Measurements from ENCODE around the gene AGPS.
"Not testable (repeated sequence)": the region's sequence is repeated elsewhere in the genome, so short reads cannot be mapped to it uniquely, and the experiment has no call there.

The AGPS gene

DNA sequence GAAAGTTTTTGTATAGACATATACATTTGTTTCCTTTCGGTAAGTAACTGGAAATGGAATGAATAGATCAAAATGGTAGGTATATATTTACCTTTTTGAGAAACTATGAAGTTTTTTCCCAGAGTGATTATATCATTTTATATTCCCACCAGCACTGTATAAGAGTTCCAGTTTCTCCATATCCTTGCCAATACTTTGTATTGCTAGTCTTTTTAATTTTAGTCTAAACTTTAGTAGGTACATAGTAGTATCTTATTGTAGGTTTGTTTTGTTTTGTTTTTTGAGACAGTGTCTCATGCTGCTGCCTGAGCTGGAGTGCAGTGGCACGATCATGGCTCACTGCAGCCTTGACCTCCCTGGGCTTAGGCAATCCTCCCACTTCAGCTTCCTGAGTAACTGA is 56.6 kb downstream of the AGPS start:
- Histone ChIP-seq H3K9me3 (ENCODE audit: control insufficient read depth in 1 of 2, low read length in 2 of 2) (peaks cover 0 to 5% of the 10 kb centered on the region in 2 donors), H3K36me3 (ENCODE audit: control insufficient read depth in 1 of 2, insufficient read depth in 2 of 2, low read length in 2 of 2) (peaks cover 9 to 26% of the 10 kb centered on the region in 2 donors), H3K27me3 (ENCODE audit: low read depth, low read length) (no peaks in the 10 kb centered on the region), H3K4me3 (ENCODE audit: low read depth in 1 of 2, low read length in 2 of 2) (no peak overlapping the region), H3K27ac (ENCODE audit: low read length) (no peak overlapping the region), H3K4me1 (ENCODE audit: control insufficient read depth in 1 of 2, insufficient read depth in 2 of 2, low read length in 2 of 2) (no peaks in the 10 kb centered on the region)

DNA sequence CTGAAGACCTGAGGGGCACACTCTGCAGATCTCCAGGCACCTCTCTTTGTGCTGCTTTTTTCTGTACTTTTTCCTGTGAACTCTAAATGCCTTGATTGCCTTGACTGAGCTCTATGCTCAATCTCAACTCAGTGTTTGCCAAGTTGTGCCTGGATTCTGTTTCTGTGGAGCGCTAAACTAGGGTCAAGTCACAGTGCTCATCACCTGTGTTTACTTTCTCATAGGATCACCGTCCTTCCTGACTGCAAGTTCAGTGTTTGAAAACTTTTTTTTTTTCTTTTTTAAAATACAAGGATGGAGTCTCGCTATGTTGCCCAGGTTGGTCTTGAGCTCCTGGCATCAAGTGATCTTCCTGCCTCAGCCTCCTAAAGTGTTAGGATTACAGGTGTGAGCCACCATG is 62.6 kb downstream of the AGPS start:
- peaks cover 5 to 6% of the 10 kb centered on the region in 2 donors for H3K36me3 ChIP-seq (ENCODE audit: control insufficient read depth in 1 of 2, insufficient read depth in 2 of 2, low read length in 2 of 2)
- no peaks in the 10 kb centered on the region for H3K4me1 ChIP-seq (ENCODE audit: control insufficient read depth in 1 of 2, insufficient read depth in 2 of 2, low read length in 2 of 2)
- no peak overlapping the region for H3K27ac ChIP-seq (ENCODE audit: low read length)
- H3K4me3 ChIP-seq (ENCODE audit: low read depth in 1 of 2, low read length in 2 of 2) = no peak overlapping the region
- no peaks in the 10 kb centered on the region for H3K9me3 ChIP-seq (ENCODE audit: control insufficient read depth in 1 of 2, low read length in 2 of 2)
- H3K27me3 ChIP-seq (ENCODE audit: low read depth, low read length) = no peaks in the 10 kb centered on the region

DNA sequence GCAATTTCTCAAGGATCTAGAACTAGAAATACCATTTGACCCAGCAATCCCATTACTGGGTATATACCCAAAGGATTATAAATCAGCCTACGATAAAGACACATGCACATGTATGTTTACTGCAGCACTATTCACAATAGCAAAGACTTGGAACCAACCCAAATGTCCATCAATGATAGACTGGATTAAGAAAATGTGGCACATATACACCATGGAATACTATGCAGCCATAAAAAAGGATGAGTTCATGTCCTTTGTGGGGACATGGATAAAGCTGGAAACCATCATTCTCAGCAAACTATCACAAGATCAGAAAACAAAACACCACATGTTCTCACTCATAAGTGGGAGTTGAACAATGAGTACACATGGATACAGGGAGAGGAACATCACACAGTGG is 67.2 kb downstream of the AGPS start:
- not testable (repeated sequence) for H3K27me3 ChIP-seq (ENCODE audit: low read depth, low read length); H3K27ac ChIP-seq (ENCODE audit: low read length); H3K4me1 ChIP-seq (ENCODE audit: control insufficient read depth in 1 of 2, insufficient read depth in 2 of 2, low read length in 2 of 2); H3K4me3 ChIP-seq (ENCODE audit: low read depth in 1 of 2, low read length in 2 of 2); H3K36me3 ChIP-seq (ENCODE audit: control insufficient read depth in 1 of 2, insufficient read depth in 2 of 2, low read length in 2 of 2); H3K9me3 ChIP-seq (ENCODE audit: control insufficient read depth in 1 of 2, low read length in 2 of 2)

DNA sequence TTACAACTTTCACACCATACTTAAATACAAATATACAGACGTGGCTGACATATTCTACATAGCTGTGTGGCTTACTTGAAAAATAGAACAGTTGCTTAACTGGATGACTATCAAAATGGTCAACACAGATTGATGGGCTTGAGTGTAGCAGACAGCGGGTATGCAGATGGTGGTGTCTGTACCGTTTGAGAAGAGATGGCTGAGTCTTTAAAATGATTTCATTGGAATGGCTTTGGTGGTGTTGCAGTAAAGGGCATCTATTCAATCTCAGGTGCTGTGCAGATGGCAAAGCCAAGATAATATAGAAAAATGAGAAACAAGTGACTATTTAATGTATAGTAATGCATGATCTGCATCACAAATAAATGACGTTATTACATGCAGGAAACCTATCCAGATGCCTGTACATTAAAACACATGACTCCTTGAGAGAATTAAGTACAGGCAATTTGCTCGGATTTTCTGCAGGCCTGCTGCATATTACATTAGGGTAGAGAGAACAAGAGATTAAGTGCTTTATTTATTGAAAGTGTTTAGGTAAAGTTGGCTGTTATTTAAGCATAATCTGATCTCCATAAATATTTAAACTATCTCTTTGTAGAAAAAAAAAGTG is 68.5 kb downstream of the AGPS start:
- Histone ChIP-seq H3K27me3 (ENCODE audit: low read depth, low read length) (no peaks in the 10 kb centered on the region), H3K4me1 (ENCODE audit: control insufficient read depth in 1 of 2, insufficient read depth in 2 of 2, low read length in 2 of 2) (no peaks in the 10 kb centered on the region), H3K4me3 (ENCODE audit: low read depth in 1 of 2, low read length in 2 of 2) (no peak overlapping the region), H3K9me3 (ENCODE audit: control insufficient read depth in 1 of 2, low read length in 2 of 2) (no peaks in the 10 kb centered on the region), H3K27ac (ENCODE audit: low read length) (no peak overlapping the region), H3K36me3 (ENCODE audit: control insufficient read depth in 1 of 2, insufficient read depth in 2 of 2, low read length in 2 of 2) (peaks cover 11 to 13% of the 10 kb centered on the region in 2 donors)

DNA sequence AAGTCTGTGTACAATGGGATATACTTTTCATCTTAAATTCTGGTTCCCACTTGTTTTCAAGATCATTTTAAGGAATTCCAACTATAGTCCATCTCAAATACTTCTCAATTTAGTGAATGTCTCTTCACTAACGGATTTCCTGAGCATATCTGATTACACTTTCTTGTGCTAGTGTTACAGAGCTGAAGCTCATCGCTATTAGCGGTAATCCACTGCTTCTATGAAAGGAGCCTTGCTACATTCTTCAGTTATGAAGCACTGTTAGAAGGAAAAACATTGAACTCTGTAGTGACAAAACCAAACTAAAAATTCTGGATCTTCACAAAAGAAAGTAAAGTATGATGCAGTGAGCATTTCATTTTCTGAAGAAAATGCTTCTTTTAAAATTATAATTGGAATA is 72.0 kb downstream of the AGPS start:
- H3K36me3 ChIP-seq (ENCODE audit: control insufficient read depth in 1 of 2, insufficient read depth in 2 of 2, low read length in 2 of 2) = peaks cover 11 to 22% of the 10 kb centered on the region in 2 donors
- H3K27me3 ChIP-seq (ENCODE audit: low read depth, low read length) = no peaks in the 10 kb centered on the region
- H3K9me3 ChIP-seq (ENCODE audit: control insufficient read depth in 1 of 2, low read length in 2 of 2) = no peaks in the 10 kb centered on the region
- no peak overlapping the region for H3K27ac ChIP-seq (ENCODE audit: low read length)
- H3K4me1 ChIP-seq (ENCODE audit: control insufficient read depth in 1 of 2, insufficient read depth in 2 of 2, low read length in 2 of 2) = no peaks in the 10 kb centered on the region
- no peak overlapping the region for H3K4me3 ChIP-seq (ENCODE audit: low read depth in 1 of 2, low read length in 2 of 2)

DNA sequence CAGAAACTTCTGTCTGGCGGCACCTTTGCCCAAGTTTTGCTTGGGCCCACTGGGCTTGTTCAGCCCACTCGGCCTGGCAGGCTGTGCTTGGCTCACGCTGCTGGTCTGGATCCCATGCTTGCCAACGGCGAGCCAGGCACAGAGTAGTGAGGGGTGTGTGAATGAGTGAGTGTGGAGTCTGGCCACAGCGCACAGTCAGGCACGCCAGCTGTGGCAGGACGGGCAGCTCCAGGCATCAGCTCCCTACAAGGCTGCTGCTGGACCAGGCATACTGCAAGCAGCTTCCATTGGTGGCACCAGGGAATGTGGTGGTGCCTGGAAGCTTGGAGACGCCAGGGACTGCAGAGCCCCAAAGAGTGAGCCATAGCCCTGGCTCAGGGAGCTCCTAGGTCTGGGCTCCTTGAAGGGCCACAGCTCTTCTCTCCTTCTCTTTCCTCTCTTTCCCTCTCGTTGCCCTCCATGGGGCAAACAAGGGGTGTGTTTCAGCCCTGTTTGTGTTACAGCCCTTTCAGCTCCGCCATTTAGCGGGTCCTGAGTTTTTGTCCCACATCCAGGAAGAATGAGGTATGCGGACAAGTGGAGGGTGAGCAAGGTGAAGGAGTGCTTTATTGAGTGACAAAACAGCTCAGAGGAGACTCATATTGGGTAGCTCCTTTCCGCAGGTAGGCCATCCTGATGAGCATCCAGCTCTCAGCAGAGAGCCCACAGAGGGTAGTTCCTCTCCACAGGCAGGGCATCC is 73.0 kb downstream of the AGPS start:
- Histone ChIP-seq H3K4me1 (ENCODE audit: control insufficient read depth in 1 of 2, insufficient read depth in 2 of 2, low read length in 2 of 2) (no peaks in the 10 kb centered on the region), H3K27ac (ENCODE audit: low read length) (no peak overlapping the region), H3K9me3 (ENCODE audit: control insufficient read depth in 1 of 2, low read length in 2 of 2) (no peaks in the 10 kb centered on the region), H3K36me3 (ENCODE audit: control insufficient read depth in 1 of 2, insufficient read depth in 2 of 2, low read length in 2 of 2) (peaks cover 11 to 27% of the 10 kb centered on the region in 2 donors), H3K4me3 (ENCODE audit: low read depth in 1 of 2, low read length in 2 of 2) (no peak overlapping the region), H3K27me3 (ENCODE audit: low read depth, low read length) (no peaks in the 10 kb centered on the region)

DNA sequence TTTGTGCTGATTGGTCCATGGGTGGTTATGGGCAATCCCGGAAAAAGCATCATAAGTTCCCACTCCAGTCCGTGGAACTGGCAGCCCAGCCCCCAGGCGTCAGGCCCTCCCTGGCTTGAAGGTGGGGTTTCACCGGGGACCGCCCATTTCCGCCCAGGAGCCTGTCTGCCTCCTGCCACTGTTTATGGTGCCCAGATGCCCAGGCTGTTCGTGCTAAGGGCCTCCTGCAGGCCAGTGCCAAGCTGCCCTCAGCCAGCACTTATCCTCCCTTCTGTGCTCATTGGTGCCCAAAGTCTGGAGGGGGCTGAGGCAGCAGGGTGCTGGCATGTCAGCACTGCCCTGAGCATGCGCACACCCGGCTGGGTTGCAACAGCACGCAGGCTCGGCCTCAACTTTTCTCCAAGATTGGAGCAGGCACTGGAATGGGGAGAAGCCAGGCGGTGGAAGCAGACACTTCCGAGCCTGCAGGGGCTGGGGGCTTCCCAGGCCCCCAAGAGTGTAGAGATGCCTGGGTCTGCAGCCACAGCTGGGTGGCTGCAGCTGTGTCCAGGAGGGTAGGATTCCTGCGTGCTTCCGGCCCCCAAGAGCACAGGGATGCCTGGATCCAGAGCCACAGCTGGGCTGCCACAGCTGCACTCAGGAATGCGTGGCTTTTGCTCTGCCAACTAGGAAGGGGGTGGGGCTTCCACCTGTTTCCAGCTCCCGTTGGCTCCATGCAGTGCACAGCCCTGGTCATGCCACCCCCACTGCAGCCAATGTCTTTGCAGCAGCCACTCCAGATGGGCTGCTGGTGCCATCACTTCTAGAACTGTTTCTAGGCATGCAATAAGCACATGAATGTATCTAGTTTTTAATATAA is 74.0 kb downstream of the AGPS start:
- H3K27me3 ChIP-seq (ENCODE audit: low read depth, low read length) = no peaks in the 10 kb centered on the region
- H3K4me3 ChIP-seq (ENCODE audit: low read depth in 1 of 2, low read length in 2 of 2) = no peak overlapping the region
- H3K9me3 ChIP-seq (ENCODE audit: control insufficient read depth in 1 of 2, low read length in 2 of 2) = peaks cover 0 to 2% of the 10 kb centered on the region in 2 donors
- no peaks in the 10 kb centered on the region for H3K4me1 ChIP-seq (ENCODE audit: control insufficient read depth in 1 of 2, insufficient read depth in 2 of 2, low read length in 2 of 2)
- no peak overlapping the region for H3K27ac ChIP-seq (ENCODE audit: low read length)
- peaks cover 11 to 27% of the 10 kb centered on the region in 2 donors for H3K36me3 ChIP-seq (ENCODE audit: control insufficient read depth in 1 of 2, insufficient read depth in 2 of 2, low read length in 2 of 2)

DNA sequence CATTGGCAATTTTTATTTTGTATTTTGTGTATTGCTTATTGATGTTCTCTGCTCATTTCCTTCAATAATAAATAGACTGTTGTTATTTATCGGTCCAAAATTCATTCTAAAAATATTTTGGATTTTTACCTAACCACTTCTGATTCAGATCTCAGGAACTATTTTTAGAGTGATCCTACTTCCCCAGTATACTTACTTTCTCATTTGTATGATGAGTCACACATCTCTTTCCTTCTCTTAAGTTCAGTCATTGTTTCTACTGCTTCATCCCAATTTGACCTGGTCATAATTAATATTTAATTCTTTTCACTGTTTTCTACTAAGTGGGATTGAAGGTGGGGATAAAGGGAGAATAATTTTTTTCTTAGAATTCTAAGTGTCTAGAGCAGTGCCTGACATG is 75.1 kb downstream of the AGPS start:
- Histone ChIP-seq H3K9me3 (ENCODE audit: control insufficient read depth in 1 of 2, low read length in 2 of 2) (peaks cover 0 to 11% of the 10 kb centered on the region in 2 donors), H3K36me3 (ENCODE audit: control insufficient read depth in 1 of 2, insufficient read depth in 2 of 2, low read length in 2 of 2) (peaks cover 11 to 36% of the 10 kb centered on the region in 2 donors), H3K27me3 (ENCODE audit: low read depth, low read length) (no peaks in the 10 kb centered on the region), H3K27ac (ENCODE audit: low read length) (no peak overlapping the region), H3K4me3 (ENCODE audit: low read depth in 1 of 2, low read length in 2 of 2) (no peak overlapping the region), H3K4me1 (ENCODE audit: control insufficient read depth in 1 of 2, insufficient read depth in 2 of 2, low read length in 2 of 2) (no peaks in the 10 kb centered on the region)

DNA sequence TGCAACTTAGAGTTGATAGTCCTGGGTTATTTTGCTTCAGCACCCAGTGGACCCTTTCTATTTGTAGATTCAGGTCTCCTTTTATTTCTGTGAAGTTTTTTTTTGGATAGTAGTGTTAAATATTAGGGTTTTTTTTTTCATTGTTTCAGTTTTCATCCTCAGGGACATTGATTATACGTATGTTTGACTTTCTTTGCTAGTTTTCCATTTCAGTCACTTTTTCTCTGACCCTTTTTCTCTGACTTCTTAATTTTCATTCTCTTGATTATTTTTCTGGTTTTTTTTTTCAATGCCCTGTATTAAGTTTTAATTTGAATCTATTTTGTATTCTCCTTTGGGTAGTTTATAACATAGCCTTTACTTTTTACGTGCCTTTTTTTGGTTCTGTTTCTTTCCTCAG is 79.4 kb downstream of the AGPS start:
- no peaks in the 10 kb centered on the region for H3K4me1 ChIP-seq (ENCODE audit: control insufficient read depth in 1 of 2, insufficient read depth in 2 of 2, low read length in 2 of 2)
- H3K36me3 ChIP-seq (ENCODE audit: control insufficient read depth in 1 of 2, insufficient read depth in 2 of 2, low read length in 2 of 2) = peaks cover 0 to 24% of the 10 kb centered on the region in 2 donors
- H3K27me3 ChIP-seq (ENCODE audit: low read depth, low read length) = no peaks in the 10 kb centered on the region
- peaks cover 0 to 11% of the 10 kb centered on the region in 2 donors for H3K9me3 ChIP-seq (ENCODE audit: control insufficient read depth in 1 of 2, low read length in 2 of 2)
- no peak overlapping the region for H3K27ac ChIP-seq (ENCODE audit: low read length)
- no peak overlapping the region for H3K4me3 ChIP-seq (ENCODE audit: low read depth in 1 of 2, low read length in 2 of 2)

DNA sequence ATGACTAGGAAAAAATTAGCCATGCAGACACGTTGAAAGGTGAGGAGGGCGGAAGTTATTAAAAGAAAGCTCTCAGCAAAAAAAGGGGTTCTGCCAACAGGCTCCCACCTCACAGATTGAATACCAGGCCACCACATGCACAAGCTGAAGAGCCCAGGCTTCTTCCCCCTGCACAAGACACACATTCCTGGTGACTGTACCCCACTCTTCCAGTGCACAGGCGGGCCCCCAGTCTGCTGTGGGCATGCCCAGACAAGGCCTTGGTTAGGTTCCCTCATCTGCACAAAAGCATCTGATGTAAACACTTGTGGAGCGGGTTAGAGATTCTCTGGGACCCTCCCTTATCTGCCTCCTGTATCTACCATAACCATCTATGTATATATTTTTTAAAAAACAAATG is 81.7 kb downstream of the AGPS start:
- H3K9me3 ChIP-seq (ENCODE audit: control insufficient read depth in 1 of 2, low read length in 2 of 2) = peaks cover 0 to 11% of the 10 kb centered on the region in 2 donors
- H3K4me1 ChIP-seq (ENCODE audit: control insufficient read depth in 1 of 2, insufficient read depth in 2 of 2, low read length in 2 of 2) = no peaks in the 10 kb centered on the region
- H3K36me3 ChIP-seq (ENCODE audit: control insufficient read depth in 1 of 2, insufficient read depth in 2 of 2, low read length in 2 of 2) = peaks cover 0 to 31% of the 10 kb centered on the region in 2 donors
- H3K4me3 ChIP-seq (ENCODE audit: low read depth in 1 of 2, low read length in 2 of 2) = no peak overlapping the region
- no peak overlapping the region for H3K27ac ChIP-seq (ENCODE audit: low read length)
- no peaks in the 10 kb centered on the region for H3K27me3 ChIP-seq (ENCODE audit: low read depth, low read length)

DNA sequence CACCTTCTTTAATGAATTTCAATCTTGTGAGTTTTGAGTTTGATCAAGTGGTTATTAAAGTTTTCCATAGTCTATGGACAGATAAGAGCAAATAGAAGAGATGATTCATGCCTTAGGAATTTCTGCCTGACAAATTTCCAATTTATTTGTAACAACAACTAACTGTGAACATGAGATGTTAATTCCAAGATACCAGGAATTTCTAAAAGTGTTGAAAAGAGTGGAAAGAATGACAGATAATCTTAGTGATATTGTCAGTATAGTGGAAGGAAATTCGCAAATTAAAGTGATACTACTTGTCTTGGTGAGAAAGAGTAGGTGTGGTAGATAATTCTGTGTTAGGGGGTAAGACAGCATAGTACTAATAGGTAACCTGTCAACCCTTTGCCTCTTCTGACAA is 82.4 kb downstream of the AGPS start:
- Histone ChIP-seq H3K4me1 (ENCODE audit: control insufficient read depth in 1 of 2, insufficient read depth in 2 of 2, low read length in 2 of 2) (no peaks in the 10 kb centered on the region), H3K27me3 (ENCODE audit: low read depth, low read length) (no peaks in the 10 kb centered on the region), H3K27ac (ENCODE audit: low read length) (no peak overlapping the region), H3K9me3 (ENCODE audit: control insufficient read depth in 1 of 2, low read length in 2 of 2) (peaks cover 0 to 11% of the 10 kb centered on the region in 2 donors), H3K4me3 (ENCODE audit: low read depth in 1 of 2, low read length in 2 of 2) (no peak overlapping the region), H3K36me3 (ENCODE audit: control insufficient read depth in 1 of 2, insufficient read depth in 2 of 2, low read length in 2 of 2) (peaks cover 0 to 29% of the 10 kb centered on the region in 2 donors)
